CD4-positive, alpha-beta T cell treated with Interleukin-4 for 1 hour (primary cell): ENCODE measurements around the gene HOXC10.

Experiments
- DNase-seq, 2 donors: peaks; one replicate each; pipeline ENCODE4 v3.0.0-alpha.2; 2020 to 2022

HOXC10 gene

DNA sequence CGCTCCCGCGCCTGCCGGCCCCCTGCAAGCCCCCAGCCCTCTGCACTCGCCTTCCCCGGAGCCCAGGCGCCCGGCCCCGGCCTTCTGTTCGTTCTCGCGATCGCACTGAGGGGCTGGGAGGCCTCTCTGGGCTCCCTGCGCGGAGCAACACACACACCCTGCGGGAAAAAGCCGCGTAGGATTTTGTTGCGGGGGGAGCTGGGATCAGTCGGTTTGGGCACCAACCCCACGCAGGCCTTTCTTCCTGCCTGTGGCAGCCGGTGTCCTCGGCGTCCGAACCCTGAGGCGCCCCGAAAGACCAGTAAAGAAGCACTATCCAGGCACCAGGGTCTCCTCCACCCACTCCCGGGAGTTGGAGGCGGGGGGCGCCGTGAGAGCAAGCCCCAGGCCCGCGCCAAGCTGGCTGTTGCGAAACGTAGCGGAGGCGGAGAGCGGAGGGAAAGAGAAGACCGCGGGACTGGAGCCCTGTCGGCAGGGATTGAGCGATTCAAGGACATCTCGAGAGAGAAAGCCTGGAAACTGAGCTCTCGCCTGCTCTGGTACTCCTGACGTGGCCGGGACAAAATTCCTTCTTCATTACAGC lies 46.0 kb downstream of the HOXC10 start:
- DNase-seq: no peak

DNA sequence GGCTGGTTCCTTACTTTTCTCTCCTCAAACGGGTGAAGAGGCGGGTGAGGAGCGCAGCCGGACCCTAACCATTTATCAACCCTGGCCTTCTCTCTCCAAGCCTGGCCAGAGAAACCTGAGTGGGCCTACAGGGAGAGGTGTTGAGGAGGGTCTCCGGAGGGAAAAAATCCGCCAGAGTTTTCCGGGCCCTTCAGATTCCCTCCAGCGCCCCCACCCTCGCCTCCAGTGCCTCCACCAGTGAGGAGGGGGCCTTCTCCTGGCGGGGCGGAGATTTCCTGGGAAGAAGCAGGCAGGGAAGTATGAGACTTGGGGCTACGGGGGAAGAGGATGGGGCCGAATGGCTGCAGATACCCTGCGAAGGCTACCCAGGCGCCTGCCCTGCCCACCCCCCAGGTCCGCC lies 46.5 kb downstream of the HOXC10 start:
- DNase-seq: no peak

DNA sequence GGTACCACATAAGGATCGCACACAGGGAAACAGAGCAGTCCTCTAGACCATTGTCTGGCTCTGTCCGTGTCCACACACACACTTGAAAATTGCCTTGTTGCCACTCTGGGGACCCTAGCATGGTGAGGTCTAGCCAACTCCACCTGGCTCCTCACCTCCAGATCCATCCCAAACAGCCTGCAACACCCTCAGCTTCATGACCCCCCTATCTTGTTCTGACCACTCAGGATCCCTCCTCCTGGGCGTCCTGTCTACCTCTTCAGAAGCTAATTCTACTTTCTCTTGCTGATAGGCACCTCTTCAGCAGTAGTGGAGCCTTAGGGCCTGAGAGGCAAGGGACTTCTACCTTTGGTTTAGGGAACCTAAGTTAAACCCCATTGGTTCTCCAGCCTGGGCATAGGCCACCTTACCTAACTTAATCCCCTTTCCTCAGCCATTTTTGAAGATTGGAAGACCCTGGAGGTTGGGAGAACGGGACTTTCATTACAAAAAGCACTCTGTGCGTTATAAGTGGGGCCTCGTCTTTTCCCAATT lies 47.2 kb downstream of the HOXC10 start:
- no peak for DNase-seq

DNA sequence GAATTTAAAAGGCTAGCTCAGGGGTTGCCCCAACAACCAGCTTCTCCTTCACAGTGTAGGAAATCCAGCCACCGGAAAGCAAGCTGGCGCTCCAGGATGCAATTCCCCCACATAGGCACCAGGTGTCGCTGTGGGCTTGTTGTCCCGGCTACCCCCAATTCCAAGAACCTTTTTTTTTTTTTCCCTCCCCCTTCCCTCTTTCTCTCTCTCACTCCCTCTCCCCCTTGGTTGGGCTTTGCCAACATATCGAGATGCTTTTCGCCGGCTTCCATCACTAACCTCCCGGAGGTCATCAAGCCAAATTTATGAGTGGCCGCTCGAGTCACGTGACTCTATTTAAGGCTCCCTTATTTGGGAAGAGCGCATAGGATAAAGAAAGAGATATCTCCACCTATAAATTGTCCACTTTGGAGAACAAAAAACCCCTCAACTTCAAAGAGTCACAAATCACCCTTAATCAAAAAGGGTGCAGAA lies 47.7 kb downstream of the HOXC10 start, which contains the start of gene HOXC5:
Gene HOXC5, plus strand, starts transcription at position 424 of the 474 bp plus-strand sequence. CDS start 73 bp downstream, outside the sequence.
- peak; percentile 67 to 69 for DNase-seq

DNA sequence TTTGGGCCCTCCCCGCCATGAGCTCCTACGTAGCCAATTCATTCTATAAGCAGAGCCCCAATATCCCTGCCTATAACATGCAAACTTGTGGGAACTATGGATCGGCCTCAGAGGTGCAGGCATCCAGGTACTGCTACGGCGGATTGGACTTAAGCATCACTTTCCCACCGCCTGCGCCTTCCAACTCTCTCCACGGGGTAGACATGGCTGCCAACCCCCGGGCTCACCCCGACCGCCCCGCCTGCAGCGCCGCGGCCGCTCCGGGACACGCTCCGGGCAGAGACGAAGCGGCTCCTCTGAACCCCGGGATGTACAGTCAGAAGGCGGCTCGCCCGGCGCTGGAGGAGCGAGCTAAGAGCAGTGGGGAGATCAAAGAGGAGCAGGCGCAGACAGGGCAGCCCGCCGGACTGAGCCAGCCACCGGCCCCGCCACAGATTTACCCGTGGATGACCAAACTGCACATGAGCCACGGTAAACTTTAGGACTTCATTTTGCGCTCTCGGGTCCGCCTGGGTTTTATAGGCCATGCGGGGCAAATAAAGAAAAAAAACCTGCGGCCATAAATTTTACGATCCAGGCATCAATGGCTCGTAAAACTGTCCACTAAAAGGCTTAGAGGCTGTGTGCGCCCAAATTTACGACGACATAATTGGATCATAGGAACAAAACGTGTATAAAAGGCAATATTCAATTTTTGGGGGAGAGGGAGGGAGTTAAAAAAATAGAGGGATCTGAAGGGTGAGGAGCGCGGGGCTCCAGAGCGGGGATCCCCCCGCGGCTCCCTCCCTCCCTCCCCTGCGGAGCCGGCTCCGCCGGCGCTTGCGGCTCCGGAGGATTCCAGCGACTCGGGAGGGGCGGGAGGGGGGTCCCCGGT lies 48.4 kb downstream of the HOXC10 start:
- DNase-seq: no peak

DNA sequence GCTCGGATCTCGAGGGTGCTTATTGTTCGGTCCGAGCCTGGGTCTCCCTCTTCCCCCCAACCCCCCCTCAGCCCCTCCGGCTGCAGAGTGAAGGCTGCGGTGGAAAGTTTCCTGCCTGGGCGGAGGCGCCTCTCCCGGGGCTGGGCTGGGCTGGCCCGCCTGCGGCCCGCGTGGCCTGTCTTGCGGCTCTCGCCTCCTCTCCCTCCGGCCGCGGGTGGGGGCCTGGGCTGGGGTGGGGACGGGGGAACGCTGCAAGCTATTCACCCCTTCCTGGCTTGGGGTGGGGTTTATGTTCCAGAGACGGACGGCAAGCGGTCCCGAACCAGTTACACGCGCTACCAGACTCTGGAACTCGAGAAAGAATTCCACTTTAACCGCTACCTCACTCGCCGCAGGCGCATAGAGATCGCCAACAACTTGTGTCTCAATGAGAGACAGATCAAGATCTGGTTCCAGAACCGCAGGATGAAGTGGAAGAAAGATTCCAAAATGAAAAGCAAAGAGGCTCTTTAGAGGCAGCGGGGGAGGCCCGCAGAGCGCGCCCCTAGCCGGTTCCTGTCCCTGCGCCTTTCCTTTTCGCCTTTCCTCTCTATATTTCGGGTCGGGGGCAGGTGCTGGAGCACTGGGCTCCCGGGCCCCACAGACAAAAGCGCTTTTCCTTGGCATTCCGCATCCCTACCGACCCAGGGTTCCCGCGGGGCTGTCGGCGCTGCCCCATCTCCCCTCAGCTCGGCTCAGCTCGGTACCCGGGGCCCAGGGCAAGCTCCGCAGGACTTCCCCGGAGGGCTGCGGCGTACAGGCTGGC lies 49.2 kb downstream of the HOXC10 start:
- no peak for DNase-seq

DNA sequence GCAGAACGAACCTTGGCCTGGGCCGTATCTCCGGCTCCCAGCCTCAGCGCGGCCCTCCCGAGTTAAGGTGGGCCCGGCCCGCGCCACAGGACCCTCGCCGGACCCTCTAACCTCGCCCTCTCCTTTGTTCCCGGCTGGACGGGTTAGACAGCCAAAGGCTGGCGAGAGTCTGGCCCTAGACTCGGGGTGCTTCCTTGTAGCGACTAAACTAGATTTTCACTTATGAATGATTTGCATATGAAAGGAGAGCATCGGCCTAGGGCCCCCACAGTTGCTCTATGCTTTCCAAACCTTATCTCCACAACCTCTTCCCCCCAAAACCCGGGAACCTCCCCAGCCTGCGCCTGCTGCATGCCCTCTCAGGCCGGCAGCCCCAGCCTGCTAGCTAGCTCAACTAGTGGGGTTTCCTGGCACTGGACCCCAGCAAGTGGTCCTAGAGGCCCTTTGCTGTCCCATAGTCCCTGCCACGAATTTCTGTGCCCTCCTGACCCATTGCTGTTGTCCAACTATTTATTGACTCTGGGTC lies 49.9 kb downstream of the HOXC10 start:
- DNase-seq: no peak

DNA sequence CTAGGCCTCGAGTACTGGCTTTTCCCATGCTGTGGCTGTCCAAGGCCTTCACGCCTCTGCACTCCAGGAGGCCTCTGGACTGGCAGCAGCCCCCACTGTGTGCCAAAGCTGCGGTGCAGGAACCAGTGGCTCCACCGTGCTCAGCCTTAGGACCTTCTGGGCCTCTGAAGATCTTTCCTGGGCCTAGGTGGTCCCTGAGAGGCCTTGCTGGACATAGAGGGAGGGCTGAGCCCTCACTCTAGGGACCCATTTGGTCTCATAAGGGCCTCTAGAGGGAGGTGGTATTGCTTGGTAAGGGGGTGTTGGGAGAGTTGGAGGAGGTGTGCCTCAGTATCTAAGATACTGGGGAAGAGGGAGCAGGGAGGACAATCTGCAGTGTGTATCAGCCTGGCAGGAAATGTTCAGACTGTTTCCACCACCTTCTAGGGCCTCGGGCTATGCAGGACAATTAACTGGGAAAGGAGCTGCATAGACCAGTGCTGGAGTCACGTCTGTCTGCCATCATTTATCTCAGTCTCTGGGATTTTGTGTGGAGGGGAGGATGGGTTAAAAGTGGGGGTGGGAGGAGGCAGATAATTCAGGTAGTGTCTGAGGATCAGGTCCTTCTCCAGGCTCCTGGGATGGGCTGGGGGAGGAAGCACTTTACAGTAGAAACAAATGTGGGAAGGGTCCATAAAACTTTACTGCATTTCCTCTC lies 50.8 kb downstream of the HOXC10 start:
- DNase-seq: no peak

DNA sequence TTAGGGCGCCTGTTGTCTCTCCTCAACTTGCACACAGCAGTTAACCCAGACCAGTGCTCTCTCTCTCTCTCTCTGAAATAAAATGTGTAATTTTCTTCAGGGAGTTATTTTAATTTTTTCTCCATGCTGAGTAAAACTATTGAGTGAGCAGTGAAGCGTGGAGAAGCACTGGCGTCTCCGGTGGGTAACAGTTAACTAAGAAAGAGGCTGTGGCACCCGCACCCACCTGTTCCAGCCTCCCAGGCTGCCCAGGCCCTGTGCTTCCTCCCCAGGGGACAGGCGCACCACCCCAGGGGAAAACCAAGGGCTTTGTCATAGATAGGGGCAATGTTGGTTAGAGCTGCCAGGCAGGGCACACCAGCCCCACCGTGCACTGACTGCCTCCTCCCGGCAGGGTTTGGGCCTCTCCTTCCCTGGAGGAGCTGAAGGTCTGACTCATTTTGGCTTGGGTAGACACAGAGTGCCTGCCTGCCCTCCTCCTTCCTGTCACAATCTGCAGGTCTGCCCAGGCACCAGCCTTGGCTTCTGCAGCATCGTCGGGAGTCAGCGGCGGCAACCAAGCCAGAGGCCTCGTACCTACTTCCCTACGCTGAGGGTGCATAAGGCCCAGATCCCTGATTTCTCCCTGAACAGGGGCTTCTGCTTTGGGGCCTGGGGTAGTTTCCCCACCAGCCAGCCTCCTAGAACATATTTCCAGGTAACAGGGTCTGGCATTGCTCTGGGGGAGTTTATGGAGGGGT lies 51.8 kb downstream of the HOXC10 start:
- no peak for DNase-seq

DNA sequence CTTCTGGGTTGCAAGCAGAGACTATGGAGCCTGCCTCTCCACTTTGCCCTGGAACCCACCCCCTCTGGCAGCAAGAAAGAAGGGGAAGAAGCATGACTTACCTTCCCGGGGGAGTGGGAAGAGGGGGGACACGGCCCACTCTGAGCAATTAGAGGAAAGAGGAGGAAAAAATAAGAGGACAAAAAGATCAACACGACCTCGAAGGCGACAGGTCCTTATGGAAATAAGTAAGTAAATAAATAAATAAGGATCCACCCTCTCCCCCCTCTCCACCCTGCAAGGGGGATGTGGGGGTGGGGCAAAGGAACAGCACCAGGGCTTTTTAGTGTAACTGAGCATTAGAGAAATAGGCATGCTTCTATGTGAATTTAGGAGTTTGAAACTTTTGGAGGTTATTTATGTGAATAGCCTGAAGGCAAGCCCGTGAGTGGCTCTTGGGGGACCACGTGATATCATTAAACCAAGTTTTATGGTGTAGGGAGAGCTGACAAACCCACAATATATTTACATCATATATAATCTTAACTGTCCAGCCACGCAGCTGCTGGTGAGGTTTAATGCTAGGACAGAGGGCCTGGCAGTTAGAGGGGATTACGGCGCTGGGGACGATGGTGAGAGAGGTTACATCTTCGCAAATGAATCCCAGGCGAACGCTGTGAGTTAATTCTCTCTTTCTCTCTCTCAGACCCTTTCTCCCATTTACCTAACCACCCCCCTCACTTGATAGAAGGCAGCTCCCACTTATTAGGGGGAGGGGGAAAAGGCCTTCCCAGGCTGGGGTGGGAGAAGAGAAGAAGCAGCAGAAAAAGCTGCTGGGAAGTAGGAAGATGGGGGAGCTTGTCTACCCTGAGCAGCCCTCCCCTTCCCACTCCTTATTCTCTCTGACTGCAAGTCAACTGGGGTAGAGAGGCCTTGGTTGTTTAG lies 52.7 kb downstream of the HOXC10 start:
- no peak for DNase-seq

DNA sequence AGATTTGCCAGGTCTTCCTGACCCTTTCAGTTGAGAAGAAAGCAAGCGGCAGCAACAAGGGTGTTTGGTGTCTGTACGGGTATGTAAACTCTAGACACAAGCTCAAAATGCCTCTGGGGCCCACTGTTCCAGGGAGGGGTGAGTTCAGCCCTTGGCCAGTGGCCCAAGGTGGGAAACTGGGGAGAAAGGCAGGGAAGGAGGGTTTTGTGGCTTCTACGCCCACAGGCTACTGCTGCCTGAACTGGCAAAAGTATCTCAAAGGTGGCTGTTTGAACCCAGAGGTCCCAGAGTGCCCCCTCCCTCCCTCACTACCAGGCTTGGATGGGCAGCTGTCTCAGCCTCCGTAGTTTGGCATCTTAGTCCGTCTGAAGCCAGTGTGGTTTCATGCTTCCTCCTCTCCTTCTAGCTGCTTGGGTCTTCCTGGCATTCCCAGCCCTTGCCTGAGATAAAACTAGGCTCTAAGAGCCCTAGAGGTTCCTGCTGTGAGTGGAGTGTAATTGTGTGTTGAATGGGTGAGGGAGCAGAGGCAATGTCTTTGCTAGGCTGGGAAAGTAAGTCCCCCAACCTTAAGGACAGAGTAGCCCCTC lies 53.4 kb downstream of the HOXC10 start:
- DNase-seq: no peak

DNA sequence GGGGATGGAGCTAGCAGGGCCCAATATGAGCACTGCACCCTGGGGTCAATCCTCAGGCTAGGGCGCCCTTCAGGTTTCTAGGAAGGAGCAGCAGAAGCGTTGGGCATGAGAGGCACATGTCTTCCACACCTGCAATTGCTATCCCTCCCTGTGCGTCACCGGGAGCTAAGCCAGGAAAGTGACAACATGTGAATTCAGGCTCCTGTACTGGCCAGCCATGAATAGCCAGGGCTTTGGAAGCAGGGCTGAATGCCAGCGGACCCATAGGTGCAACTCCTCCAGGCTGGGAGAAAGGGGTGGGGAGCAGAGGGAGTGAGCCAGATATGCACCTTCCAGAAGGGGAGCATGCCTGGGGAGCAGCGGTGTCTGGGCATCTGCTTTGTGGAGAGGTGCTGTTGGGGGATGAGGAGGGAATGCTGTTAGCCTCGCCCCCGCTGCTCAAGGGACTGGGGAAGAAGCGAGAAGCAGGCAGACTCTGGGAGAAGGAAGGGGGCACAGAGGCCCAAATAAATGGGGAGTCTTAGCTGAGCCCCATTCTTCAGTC lies 54.0 kb downstream of the HOXC10 start:
- no peak for DNase-seq

DNA sequence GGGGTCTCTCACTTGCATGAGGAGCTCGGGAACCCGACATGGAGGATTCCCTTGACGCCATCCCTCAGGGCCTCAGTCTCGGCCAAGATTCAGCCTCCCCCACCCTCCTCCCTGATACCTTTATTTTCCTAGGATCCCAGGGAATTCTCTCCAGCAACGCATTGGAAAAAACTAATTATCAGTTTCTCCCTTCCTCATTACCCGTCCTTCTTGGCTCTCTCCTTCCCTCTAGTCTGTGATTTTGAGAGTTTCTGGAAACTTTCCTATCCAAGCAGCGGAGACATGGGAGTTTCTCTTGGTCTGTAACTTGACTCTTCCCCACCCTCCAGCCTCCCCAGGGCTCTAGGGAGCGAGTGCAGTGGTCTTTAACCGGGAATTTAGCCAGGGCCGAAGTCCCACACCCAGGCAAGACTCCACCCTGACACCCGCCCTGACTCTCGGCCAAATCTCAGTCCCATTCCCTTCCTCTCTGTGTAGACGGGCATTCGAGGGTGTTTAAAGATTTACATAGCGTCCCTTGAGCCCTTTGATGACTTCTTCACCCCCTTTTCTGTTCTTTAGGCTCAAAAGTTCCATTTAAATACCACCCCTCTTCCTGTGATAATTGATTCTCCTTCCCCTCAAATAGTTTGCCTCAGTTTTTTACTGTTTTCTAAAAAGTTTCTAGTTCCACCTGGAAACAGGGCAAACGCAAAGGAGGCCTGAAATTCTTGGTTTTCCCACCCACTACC lies 54.6 kb downstream of the HOXC10 start:
- DNase-seq: no peak
